ENCODE results near the gene ELAPOR1. TPM values are rescaled to one million over a fixed set of nuclear protein-coding genes. Genes with fewer than 3 reads are reported as not detected.
A peak's percentile ranks its signal among the peaks of the same experiment; 100 is the strongest.

The ELAPOR1 gene
- total RNA-seq, 1 donor from 2014 or later: 1.2 TPM

DNA sequence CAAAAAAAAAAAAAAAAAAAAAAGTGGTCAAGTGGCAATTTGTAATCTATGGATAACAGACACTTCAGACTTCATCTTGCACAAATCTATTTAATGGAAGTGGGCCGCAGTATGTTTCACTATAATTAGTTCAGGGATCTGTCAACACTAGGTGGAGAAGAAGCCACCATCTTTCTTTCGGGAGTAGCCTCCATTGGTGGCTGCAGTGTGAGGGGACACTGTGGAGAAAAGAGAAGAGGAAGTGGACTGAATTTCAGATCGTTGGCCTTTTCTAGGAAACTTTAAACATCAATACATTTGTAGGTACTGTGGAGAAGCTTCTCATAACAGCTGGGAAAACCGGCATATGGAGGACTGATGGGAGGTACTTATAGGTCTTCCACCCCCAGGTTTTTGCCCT lies 8.0 kb upstream of the ELAPOR1 start:
- Histone ChIP-seq H3K4me2 (ENCODE audit: low read length) (no peak overlapping the region), H3K79me2 (ENCODE audit: insufficient read depth, low read length) (peaks cover 11% of the 10 kb centered on the region), H3K9me3 (ENCODE audit: insufficient read depth, low read depth, low read length) (no peaks in the 10 kb centered on the region), H3K4me3 (ENCODE audit: insufficient read depth, low read depth, low read length) (no peak overlapping the region), H3K9ac (ENCODE audit: low read length) (no peak overlapping the region), H2AFZ (ENCODE audit: low read depth, low read length) (no peak overlapping the region), H3K36me3 (ENCODE audit: insufficient read depth, low read length) (peaks cover 3% of the 10 kb centered on the region), H4K20me1 (ENCODE audit: insufficient read depth, low read length) (peaks cover 15% of the 10 kb centered on the region), H3K27ac (ENCODE audit: low read depth, low read length) (no peak overlapping the region), H3K4me1 (ENCODE audit: insufficient read depth, low read length) (no peaks in the 10 kb centered on the region), H3K27me3 (ENCODE audit: insufficient read depth, low read length) (peaks cover 5% of the 10 kb centered on the region)
- Mint-ChIP-seq H3K36me3 (ENCODE audit: low read depth, unreplicated experiment) (peaks cover 4% of the 10 kb centered on the region), H3K4me1 (ENCODE audit: low read depth, unreplicated experiment) (peaks cover 3% of the 10 kb centered on the region), H3K27me3 (ENCODE audit: low read depth, unreplicated experiment) (peaks cover 17% of the 10 kb centered on the region), H3K4me3 (ENCODE audit: unreplicated experiment) (no peak overlapping the region), H3K27ac (ENCODE audit: unreplicated experiment) (peak overlapping the region; percentile 34), H3K9me3 (ENCODE audit: unreplicated experiment) (no peaks in the 10 kb centered on the region)
- TF ChIP-seq, protein P1, sequence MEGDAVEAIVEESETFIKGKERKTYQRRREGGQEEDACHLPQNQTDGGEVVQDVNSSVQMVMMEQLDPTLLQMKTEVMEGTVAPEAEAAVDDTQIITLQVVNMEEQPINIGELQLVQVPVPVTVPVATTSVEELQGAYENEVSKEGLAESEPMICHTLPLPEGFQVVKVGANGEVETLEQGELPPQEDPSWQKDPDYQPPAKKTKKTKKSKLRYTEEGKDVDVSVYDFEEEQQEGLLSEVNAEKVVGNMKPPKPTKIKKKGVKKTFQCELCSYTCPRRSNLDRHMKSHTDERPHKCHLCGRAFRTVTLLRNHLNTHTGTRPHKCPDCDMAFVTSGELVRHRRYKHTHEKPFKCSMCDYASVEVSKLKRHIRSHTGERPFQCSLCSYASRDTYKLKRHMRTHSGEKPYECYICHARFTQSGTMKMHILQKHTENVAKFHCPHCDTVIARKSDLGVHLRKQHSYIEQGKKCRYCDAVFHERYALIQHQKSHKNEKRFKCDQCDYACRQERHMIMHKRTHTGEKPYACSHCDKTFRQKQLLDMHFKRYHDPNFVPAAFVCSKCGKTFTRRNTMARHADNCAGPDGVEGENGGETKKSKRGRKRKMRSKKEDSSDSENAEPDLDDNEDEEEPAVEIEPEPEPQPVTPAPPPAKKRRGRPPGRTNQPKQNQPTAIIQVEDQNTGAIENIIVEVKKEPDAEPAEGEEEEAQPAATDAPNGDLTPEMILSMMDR (IDR thresholded peaks at IDR 0.05; ENCODE audit: insufficient read depth, low read depth, low read length): no peak
- no peak for TF ChIP-seq EZH2 (IDR thresholded peaks at IDR 0.05; ENCODE audit: insufficient read depth, low read length)
- FAIRE-seq: no peak
- DNase-seq (ENCODE audit: low read depth): no peak

- Histone ChIP-seq H3K36me3 (ENCODE audit: insufficient read depth, low read length) (peaks cover 3% of the 10 kb centered on the region), H3K27ac (ENCODE audit: low read depth, low read length) (no peak overlapping the region), H2AFZ (ENCODE audit: low read depth, low read length) (no peak overlapping the region), H3K9ac (ENCODE audit: low read length) (no peak overlapping the region), H3K4me2 (ENCODE audit: low read length) (no peak overlapping the region), H3K4me1 (ENCODE audit: insufficient read depth, low read length) (peaks cover 4% of the 10 kb centered on the region), H4K20me1 (ENCODE audit: insufficient read depth, low read length) (peaks cover 6% of the 10 kb centered on the region), H3K79me2 (ENCODE audit: insufficient read depth, low read length) (no peaks in the 10 kb centered on the region), H3K27me3 (ENCODE audit: insufficient read depth, low read length) (peaks cover 11% of the 10 kb centered on the region), H3K4me3 (ENCODE audit: insufficient read depth, low read depth, low read length) (no peak overlapping the region), H3K9me3 (ENCODE audit: insufficient read depth, low read depth, low read length) (no peaks in the 10 kb centered on the region)
- TF ChIP-seq EZH2 (IDR thresholded peaks at IDR 0.05; ENCODE audit: insufficient read depth, low read length): no peak
- TF ChIP-seq, protein P1 (IDR thresholded peaks at IDR 0.05; ENCODE audit: insufficient read depth, low read depth, low read length): no peak
- DNase-seq (ENCODE audit: low read depth): no peak
- peaks cover 1% of the 10 kb centered on the region for H3K9me3 Mint-ChIP-seq (ENCODE audit: unreplicated experiment)
- no peak overlapping the region for H3K27ac Mint-ChIP-seq (ENCODE audit: unreplicated experiment)
- FAIRE-seq: no peak
- H3K4me3 Mint-ChIP-seq (ENCODE audit: unreplicated experiment): no peak overlapping the region
- peaks cover 4% of the 10 kb centered on the region for H3K36me3 Mint-ChIP-seq (ENCODE audit: low read depth, unreplicated experiment)
- peaks cover 26% of the 10 kb centered on the region for H3K27me3 Mint-ChIP-seq (ENCODE audit: low read depth, unreplicated experiment)
- no peaks in the 10 kb centered on the region for H3K4me1 Mint-ChIP-seq (ENCODE audit: low read depth, unreplicated experiment)
Observed at GRCh38 chr1:109107785-109108184, 6.1 kb upstream of the ELAPOR1 start.

DNA sequence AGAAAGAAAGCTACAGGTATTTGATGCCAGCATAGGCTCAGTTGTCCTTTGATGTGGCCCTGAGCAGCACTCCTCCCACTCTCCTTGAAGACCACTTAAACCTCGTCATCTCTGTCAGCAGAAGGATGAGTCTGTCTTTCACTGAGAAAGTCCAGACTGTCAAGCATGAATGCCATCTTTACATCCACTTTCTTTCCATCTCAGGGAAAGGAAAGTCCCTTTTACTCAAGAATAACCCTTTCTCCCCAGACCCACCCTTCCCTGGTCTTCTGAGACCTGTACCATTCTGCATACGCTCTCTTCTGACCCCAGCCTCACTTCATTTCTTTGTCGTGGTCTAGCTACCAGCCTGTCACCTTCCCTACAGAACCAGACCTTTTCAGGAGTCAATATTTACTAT lies 4.0 kb upstream of the ELAPOR1 start:
- Histone ChIP-seq H4K20me1 (ENCODE audit: insufficient read depth, low read length) (no peaks in the 10 kb centered on the region), H3K79me2 (ENCODE audit: insufficient read depth, low read length) (no peaks in the 10 kb centered on the region), H3K27me3 (ENCODE audit: insufficient read depth, low read length) (peaks cover 28% of the 10 kb centered on the region), H3K4me3 (ENCODE audit: insufficient read depth, low read depth, low read length) (no peak overlapping the region), H3K36me3 (ENCODE audit: insufficient read depth, low read length) (no peaks in the 10 kb centered on the region), H3K9me3 (ENCODE audit: insufficient read depth, low read depth, low read length) (no peaks in the 10 kb centered on the region), H3K4me1 (ENCODE audit: insufficient read depth, low read length) (peaks cover 11% of the 10 kb centered on the region), H2AFZ (ENCODE audit: low read depth, low read length) (no peak overlapping the region), H3K4me2 (ENCODE audit: low read length) (no peak overlapping the region), H3K9ac (ENCODE audit: low read length) (no peak overlapping the region), H3K27ac (ENCODE audit: low read depth, low read length) (no peak overlapping the region)
- DNase-seq (ENCODE audit: low read depth) (no peak), FAIRE-seq (no peak)
- peaks cover 45% of the 10 kb centered on the region for H3K27me3 Mint-ChIP-seq (ENCODE audit: low read depth, unreplicated experiment)
- H3K4me1 Mint-ChIP-seq (ENCODE audit: low read depth, unreplicated experiment): no peaks in the 10 kb centered on the region
- H3K27ac Mint-ChIP-seq (ENCODE audit: unreplicated experiment): no peak overlapping the region
- H3K9me3 Mint-ChIP-seq (ENCODE audit: unreplicated experiment): peaks cover 1% of the 10 kb centered on the region
- peaks cover 2% of the 10 kb centered on the region for H3K36me3 Mint-ChIP-seq (ENCODE audit: low read depth, unreplicated experiment)
- no peak overlapping the region for H3K4me3 Mint-ChIP-seq (ENCODE audit: unreplicated experiment)
- TF ChIP-seq, protein P1 (IDR thresholded peaks at IDR 0.05; ENCODE audit: insufficient read depth, low read depth, low read length): no peak
- TF ChIP-seq EZH2 (IDR thresholded peaks at IDR 0.05; ENCODE audit: insufficient read depth, low read length): no peak
